ENCODE results near the gene FNDC3A.

DNA sequence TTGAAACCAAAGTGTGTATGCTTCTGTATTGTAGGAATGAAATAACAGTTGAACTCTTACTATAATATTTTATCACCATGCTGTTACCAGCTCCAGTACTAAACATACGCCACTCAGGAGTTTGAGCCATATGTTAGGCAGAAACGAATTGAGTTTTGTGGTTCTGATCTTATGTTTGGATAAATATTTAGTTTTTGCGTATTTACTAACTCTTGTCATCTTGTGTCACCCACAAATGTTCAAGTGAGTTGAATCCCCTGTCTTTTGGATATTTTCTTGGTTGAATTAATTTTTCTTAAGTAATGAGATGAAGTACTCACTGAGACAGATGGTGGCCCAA is 1.5 kb downstream of the FNDC3A start:
- TF ChIP-seq, protein P1, sequence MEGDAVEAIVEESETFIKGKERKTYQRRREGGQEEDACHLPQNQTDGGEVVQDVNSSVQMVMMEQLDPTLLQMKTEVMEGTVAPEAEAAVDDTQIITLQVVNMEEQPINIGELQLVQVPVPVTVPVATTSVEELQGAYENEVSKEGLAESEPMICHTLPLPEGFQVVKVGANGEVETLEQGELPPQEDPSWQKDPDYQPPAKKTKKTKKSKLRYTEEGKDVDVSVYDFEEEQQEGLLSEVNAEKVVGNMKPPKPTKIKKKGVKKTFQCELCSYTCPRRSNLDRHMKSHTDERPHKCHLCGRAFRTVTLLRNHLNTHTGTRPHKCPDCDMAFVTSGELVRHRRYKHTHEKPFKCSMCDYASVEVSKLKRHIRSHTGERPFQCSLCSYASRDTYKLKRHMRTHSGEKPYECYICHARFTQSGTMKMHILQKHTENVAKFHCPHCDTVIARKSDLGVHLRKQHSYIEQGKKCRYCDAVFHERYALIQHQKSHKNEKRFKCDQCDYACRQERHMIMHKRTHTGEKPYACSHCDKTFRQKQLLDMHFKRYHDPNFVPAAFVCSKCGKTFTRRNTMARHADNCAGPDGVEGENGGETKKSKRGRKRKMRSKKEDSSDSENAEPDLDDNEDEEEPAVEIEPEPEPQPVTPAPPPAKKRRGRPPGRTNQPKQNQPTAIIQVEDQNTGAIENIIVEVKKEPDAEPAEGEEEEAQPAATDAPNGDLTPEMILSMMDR (IDR thresholded peaks at IDR 0.05) = no peak
- no peak for TF ChIP-seq POLR2A (IDR thresholded peaks at IDR 0.05)
